Kidney epithelial cell (primary cell): Measurements from ENCODE around the gene BUB1B. TPM values are rescaled to one million over a fixed set of nuclear protein-coding genes. Genes with fewer than 3 reads are reported as not detected.
A peak's percentile ranks its signal among the peaks of the same experiment; 100 is the strongest.
"Not testable (repeated sequence)": the region's sequence is repeated elsewhere in the genome, so short reads cannot be mapped to it uniquely, and the experiment has no call there.

ENCODE experiments used
- DNase-seq: peaks from one replicate; pipeline ENCODE4 v3.0.0-alpha.2; 2010; ENCODE audit warnings: low read depth
- H3K27me3 ChIP-seq: 2 replicates; pipeline ENCODE4 v1.6.0; 2011; ENCODE audit warnings: low read length; ENCODE audit not compliant: control insufficient read depth, insufficient read depth
- H3K36me3 ChIP-seq: 2 replicates; pipeline ENCODE4 v1.5.1; 2011; ENCODE audit warnings: low read length; ENCODE audit not compliant: control insufficient read depth, insufficient read depth
- H3K4me3 ChIP-seq: 2 replicates; pipeline ENCODE4 v1.5.1; 2011; ENCODE audit warnings: low read depth, mild to moderate bottlenecking, control low read depth, low read length
- CTCF ChIP-seq: IDR thresholded peaks from 2 replicates; pipeline ENCODE4 v1.5.1; 2011; ENCODE audit warnings: mild to moderate bottlenecking, moderate library complexity, low read length, control low read depth, inconsistent platforms; ENCODE audit not compliant: insufficient read depth, poor library complexity, severe bottlenecking
- total RNA-seq: library from RNA; depleted of rRNA; stranded (reverse); fragments of >200 nt; gene quantifications from 2 replicates; pipeline ENCODE4 v1.2.3, GENCODE V29; 2015

BUB1B gene
- total RNA-seq, 1 donor from 2014 or later, result 10.5 TPM

- DNase-seq, result no peak
- no peaks in the 10 kb centered on the region for H3K36me3 ChIP-seq
- TF ChIP-seq CTCF, result no peak
- no peaks in the 10 kb centered on the region for H3K27me3 ChIP-seq
- no peak overlapping the region for H3K4me3 ChIP-seq
Measured at GRCh38 chr15:40136470-40137302, 24.2 kb upstream of the BUB1B start.

GRCh38 chr15:40137303-40138200, 23.3 kb upstream of the BUB1B start:
- no peak for TF ChIP-seq CTCF

GRCh38 chr15:40138201-40138570, 22.7 kb upstream of the BUB1B start:
- H3K4me3 ChIP-seq, H3K27me3 ChIP-seq, DNase-seq, H3K36me3 ChIP-seq: not testable (repeated sequence)

More at GRCh38 chr15:40137303-40138200, 23.3 kb upstream of the BUB1B start:
- Histone ChIP-seq H3K4me3 (no peak overlapping the region), H3K27me3 (no peaks in the 10 kb centered on the region), H3K36me3 (no peaks in the 10 kb centered on the region)
- no peak for DNase-seq

- H3K36me3 ChIP-seq, result no peaks in the 10 kb centered on the region
- no peaks in the 10 kb centered on the region for H3K27me3 ChIP-seq
- no peak for TF ChIP-seq CTCF
- no peak for DNase-seq
- no peak overlapping the region for H3K4me3 ChIP-seq
Measured at GRCh38 chr15:40142428-40142827, 18.4 kb upstream of the BUB1B start.

- peak; percentile 51 for DNase-seq
- Histone ChIP-seq H3K27me3 (no peaks in the 10 kb centered on the region), H3K36me3 (no peaks in the 10 kb centered on the region), H3K4me3 (no peak overlapping the region)
- TF ChIP-seq CTCF, result no peak
Measured at GRCh38 chr15:40146037-40146436, 14.8 kb upstream of the BUB1B start.

GRCh38 chr15:40149339-40149738, 11.5 kb upstream of the BUB1B start:
- no peak for DNase-seq
- no peaks in the 10 kb centered on the region for H3K36me3 ChIP-seq
- no peak for TF ChIP-seq CTCF
- H3K27me3 ChIP-seq, result no peaks in the 10 kb centered on the region
- H3K4me3 ChIP-seq, result no peak overlapping the region
